ENCODE results near the gene ARNT2.
"Not testable (repeated sequence)": the region's sequence is repeated elsewhere in the genome, so short reads cannot be mapped to it uniquely, and the experiment has no call there.

Gene ARNT2

GRCh38 chr15:80404057-80404760 is at the start of gene ARNT2:
Gene ARNT2, plus strand, starts transcription at chr15:80404382. Its CDS starts 134 bp downstream, at chr15:80404516.
- DNase-seq (ENCODE audit: low read depth in 2 of 2): no peak

GRCh38 chr15:80367094-80367493 is 37.1 kb upstream of the ARNT2 start:
- DNase-seq (ENCODE audit: low read depth in 2 of 2): no peak

- no peak for DNase-seq (ENCODE audit: low read depth in 2 of 2)
These were observed 36.5 kb upstream of the ARNT2 start for GRCh38 chr15:80367661-80368060.

- no peak for DNase-seq (ENCODE audit: low read depth in 2 of 2)
These were observed 32.3 kb upstream of the ARNT2 start for GRCh38 chr15:80371924-80372323.

- no peak for DNase-seq (ENCODE audit: low read depth in 2 of 2)
These were observed 29.7 kb upstream of the ARNT2 start for GRCh38 chr15:80374441-80374840.

- DNase-seq (ENCODE audit: low read depth in 2 of 2): no peak
These were observed 28.0 kb upstream of the ARNT2 start for GRCh38 chr15:80375968-80376891.

- no peak for DNase-seq (ENCODE audit: low read depth in 2 of 2)
These were observed 24.5 kb upstream of the ARNT2 start for GRCh38 chr15:80379693-80380092.

GRCh38 chr15:80380154-80380553 is 24.0 kb upstream of the ARNT2 start:
- no peak for DNase-seq (ENCODE audit: low read depth in 2 of 2)

- no peak for DNase-seq (ENCODE audit: low read depth in 2 of 2)
These were observed 21.9 kb upstream of the ARNT2 start for GRCh38 chr15:80382285-80382684.

GRCh38 chr15:80384432-80384831 is 19.8 kb upstream of the ARNT2 start:
- no peak for DNase-seq (ENCODE audit: low read depth in 2 of 2)

- no peak for DNase-seq (ENCODE audit: low read depth in 2 of 2)
These were observed 18.0 kb upstream of the ARNT2 start for GRCh38 chr15:80386151-80386550.

- no peak for DNase-seq (ENCODE audit: low read depth in 2 of 2)
These were observed 15.9 kb upstream of the ARNT2 start for GRCh38 chr15:80388326-80388725.

- no peak for DNase-seq (ENCODE audit: low read depth in 2 of 2)
These were observed 14.8 kb upstream of the ARNT2 start for GRCh38 chr15:80389370-80389769.

GRCh38 chr15:80390942-80391341 is 13.2 kb upstream of the ARNT2 start:
- DNase-seq (ENCODE audit: low read depth in 2 of 2): not testable (repeated sequence)

GRCh38 chr15:80395616-80396015 is 8.6 kb upstream of the ARNT2 start:
- no peak for DNase-seq (ENCODE audit: low read depth in 2 of 2)

GRCh38 chr15:80396096-80396495 is 8.1 kb upstream of the ARNT2 start:
- no peak for DNase-seq (ENCODE audit: low read depth in 2 of 2)

GRCh38 chr15:80399508-80399907 is 4.7 kb upstream of the ARNT2 start:
- no peak for DNase-seq (ENCODE audit: low read depth in 2 of 2)

- no peak for DNase-seq (ENCODE audit: low read depth in 2 of 2)
These were observed 2.7 kb upstream of the ARNT2 start for GRCh38 chr15:80401456-80401855.

GRCh38 chr15:80402339-80402738 is 1.8 kb upstream of the ARNT2 start:
- no peak for DNase-seq (ENCODE audit: low read depth in 2 of 2)

- no peak for DNase-seq (ENCODE audit: low read depth in 2 of 2)
These were observed 498 bp upstream of the ARNT2 start for GRCh38 chr15:80403712-80404056.

- DNase-seq (ENCODE audit: low read depth in 2 of 2): no peak
These were observed 775 bp downstream of the ARNT2 start for GRCh38 chr15:80404761-80405553.

GRCh38 chr15:80405554-80405850 is 1.3 kb downstream of the ARNT2 start:
- DNase-seq (ENCODE audit: low read depth in 2 of 2): no peak
